ENCODE measurements around the gene EMD.
"Not testable (repeated sequence)": the region's sequence is repeated elsewhere in the genome, so short reads cannot be mapped to it uniquely, and the experiment has no call there.

The EMD gene

DNA sequence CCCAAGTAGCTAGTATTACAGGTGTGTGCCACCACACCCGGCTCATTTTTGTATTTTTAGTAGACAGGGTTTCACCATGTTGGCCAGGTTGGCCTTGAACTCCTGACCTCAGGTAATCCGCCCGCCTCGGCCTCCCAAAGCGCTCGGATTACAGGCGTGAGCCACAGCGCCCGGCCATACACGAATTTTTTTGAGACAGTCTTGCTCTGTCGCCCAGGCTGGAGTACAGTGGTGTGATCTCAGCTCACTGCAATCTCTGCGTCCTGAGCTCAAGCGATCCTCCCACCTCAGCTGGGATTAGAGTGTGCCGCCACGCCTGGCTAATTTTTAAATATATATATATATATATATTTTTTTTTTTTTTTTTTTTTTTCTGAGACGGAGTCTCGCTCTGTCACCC, 17.3 kb downstream of the EMD start:
- not testable (repeated sequence) for DNase-seq (ENCODE audit: low read depth)

DNA sequence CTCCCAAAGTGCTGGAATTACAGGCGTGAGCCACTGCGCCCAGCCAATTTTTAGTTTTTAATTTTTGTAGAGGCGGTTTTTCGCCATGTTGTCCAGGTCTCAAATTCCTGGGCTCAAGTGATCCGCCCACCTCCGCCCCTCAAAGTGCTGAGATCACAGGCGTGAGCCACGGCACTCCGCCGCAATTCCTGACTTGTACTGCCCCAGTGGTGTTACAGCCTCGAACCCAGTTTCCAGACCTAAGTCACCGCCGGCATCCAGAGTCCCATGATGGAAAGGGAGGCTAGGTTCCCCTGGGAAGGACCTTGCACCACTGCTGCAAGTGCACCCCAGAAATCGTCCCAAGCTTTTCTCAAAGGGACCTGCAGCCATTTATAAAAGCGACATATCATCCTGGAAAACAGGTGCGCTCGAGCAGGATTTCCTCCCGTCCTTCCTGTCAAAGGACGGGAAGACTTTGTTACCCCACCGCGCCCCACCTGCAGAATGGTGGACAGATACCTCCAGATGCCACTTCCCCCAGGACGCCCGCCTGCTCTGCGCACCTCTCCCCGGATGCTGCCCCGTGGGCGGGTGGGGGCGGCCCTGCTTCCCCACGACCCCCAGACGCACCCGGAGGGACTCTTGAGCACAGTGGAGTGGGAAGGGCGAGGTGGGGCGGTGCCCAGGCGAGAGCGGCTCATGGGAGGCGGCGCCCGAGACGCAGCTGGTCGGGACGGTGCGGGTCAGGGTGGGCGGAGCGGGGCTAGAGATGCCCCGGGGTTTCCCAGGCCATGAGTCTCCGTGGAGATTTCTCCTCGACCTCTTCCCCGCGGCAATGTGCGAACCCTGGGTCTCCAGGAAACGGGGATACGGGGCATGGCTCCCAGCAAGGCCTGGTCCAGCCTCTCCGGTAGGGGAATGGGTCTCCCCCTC, 18.1 kb downstream of the EMD start:
- no peak for DNase-seq (ENCODE audit: low read depth)

DNA sequence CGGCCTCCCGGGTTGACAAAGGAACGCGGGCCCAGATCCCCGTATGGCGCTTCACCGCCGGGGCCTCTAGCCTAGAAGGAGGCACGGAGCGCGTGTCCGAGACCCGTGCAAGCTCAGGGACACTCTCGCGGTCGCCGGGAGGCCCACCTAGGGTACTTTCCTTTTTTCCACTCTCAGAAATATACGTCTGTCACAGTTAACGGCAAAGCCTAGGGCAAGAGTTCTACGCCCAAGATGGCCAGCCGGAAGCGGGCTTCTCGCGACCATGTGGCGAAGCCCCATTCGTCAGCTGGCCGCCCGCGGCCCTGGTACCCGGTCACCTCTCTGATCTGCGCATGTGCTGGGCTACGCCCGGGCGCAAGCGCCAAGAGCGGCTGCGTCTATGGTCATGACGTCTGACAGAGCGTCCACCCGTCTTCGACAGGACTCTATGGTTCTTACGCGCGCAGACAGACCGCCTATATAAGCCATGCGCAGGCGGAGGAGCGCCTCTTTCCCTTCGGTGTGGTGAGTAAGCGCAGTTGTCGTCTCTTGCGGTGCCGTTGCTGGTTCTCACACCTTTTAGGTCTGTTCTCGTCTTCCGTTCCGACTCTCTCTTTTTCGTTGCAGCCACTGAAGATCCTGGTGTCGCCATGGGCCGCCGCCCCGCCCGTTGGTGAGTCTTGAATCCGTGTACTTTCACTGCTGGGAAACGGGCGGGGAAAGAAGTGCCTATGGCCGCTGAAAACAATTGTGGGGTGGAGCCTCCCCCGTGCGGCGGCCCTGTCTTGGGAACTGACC, 19.0 kb downstream of the EMD start, which contains the start of gene RPL10:
Gene RPL10 (plus strand): TSS at position 490 of the 780 bp plus-strand sequence. CDS start 143 bp downstream, at position 633.
- peak; percentile 77 for DNase-seq (ENCODE audit: low read depth)

DNA sequence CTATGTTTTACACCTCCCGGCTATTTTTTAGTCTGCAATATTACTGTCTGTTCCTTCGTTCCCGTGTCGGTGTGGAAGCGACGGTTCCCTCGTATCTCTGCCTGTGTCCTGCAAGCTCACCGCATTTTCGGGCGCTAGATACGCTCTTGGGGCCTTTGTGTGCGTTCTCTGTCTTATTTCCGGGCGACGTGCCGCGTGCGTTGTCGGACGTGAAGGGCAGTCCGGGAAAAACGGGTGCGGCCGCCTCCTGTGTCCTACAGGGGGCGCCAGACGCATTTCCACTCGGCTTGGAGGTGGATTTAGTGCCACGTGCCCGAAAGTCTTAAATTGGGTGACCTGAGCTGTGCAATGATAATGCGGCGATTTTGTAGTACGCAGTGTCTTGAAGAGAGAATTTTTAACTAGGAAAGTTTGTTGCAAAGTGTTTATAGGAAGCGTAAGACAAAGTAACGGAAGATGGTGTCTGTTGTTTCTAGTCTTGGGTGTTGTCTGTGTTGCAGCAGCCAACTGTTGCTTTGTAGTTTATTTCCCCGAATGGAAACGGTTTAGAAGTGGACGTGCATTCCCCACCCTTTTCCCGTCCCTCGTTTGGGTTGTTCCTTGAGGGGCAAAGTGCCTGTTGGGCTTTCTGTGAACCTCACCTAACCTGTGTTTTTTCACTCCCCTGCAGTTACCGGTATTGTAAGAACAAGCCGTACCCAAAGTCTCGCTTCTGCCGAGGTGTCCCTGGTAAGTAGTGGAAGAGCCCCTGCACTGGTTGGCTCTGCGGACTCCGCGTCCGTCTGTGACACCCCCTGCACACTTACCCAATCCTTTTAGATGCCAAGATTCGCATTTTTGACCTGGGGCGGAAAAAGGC, 19.8 kb downstream of the EMD start:
- peak; percentile 73 for DNase-seq (ENCODE audit: low read depth)

DNA sequence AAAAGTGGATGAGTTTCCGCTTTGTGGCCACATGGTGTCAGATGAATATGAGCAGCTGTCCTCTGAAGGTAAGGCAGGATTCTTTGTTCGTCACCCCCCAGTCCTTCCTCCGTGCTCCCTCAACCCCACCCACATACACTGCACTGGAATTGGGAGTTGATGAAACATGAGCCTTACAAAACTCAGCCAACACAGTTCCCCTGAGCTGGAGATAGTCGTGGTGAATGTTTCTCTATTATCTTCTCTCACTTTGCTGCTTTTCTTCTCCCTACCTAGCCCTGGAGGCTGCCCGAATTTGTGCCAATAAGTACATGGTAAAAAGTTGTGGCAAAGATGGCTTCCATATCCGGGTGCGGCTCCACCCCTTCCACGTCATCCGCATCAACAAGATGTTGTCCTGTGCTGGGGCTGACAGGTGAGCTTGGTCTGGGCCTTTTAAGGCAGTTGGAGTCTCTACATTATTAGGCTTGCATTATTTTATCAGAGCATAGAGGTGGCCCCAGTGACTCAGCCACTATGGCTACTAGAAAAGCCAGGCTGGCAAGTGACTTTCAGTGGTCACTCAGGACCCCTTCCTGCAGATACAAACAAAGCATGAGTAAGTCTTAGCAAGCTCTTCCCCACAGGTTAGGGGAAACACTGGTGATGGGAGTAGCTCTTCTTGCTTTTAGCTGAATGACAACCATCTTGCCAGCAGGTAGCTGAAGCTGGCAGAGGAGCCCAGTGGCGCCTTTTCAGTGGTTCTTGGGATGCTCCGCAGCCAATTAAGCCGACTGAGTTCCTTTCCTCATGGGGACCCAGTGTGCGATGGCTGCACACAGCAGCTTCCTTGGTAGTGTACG, 20.7 kb downstream of the EMD start:
- DNase-seq (ENCODE audit: low read depth), result no peak

DNA sequence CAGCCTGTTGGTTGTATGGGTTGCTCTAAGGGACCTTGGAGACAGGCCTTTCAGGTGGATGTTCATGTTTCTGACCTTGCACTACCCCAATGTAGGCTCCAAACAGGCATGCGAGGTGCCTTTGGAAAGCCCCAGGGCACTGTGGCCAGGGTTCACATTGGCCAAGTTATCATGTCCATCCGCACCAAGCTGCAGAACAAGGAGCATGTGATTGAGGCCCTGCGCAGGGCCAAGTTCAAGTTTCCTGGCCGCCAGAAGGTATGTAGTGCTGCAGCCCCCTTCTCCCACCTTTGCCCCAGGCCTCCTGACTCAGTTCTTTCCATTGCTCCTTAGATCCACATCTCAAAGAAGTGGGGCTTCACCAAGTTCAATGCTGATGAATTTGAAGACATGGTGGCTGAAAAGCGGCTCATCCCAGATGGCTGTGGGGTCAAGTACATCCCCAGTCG, 21.3 kb downstream of the EMD start:
- not testable (repeated sequence) for DNase-seq (ENCODE audit: low read depth)

DNA sequence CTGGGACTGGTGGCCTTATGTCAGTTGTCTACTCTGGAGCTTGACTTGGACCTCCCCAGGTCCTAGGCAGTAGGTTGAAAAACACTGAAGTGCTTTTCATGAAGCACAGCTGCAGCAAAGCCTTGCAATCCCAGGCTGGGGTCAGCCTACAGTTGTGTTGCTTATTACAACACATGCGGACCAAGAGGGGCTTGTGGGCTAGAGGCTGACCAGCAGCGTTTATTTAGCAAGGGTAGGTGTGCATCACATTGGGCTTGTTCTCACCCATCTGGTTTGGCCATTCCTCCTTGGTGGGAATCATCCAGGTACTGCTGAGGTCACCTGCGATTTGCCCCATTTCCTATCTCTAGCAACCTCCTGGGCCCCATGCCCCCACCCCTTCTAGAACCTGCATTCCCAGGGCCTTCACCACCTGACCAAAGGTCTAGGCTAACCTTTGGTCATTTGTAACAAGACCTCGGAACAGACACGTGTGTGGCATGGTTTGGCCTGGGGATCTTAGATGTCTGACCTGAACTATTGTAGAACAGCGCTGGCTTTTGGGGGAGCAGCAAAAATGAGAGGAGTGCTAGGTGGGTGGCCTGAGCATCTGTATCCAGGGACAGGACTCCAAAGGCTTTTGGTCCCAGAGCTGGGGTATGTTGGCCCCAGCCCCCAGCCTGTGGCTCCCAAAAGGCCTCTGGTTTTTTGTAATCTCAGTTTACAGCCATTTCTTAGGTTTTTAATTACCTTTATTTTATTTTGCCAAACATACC, 22.1 kb downstream of the EMD start:
- DNase-seq (ENCODE audit: low read depth), result no peak

DNA sequence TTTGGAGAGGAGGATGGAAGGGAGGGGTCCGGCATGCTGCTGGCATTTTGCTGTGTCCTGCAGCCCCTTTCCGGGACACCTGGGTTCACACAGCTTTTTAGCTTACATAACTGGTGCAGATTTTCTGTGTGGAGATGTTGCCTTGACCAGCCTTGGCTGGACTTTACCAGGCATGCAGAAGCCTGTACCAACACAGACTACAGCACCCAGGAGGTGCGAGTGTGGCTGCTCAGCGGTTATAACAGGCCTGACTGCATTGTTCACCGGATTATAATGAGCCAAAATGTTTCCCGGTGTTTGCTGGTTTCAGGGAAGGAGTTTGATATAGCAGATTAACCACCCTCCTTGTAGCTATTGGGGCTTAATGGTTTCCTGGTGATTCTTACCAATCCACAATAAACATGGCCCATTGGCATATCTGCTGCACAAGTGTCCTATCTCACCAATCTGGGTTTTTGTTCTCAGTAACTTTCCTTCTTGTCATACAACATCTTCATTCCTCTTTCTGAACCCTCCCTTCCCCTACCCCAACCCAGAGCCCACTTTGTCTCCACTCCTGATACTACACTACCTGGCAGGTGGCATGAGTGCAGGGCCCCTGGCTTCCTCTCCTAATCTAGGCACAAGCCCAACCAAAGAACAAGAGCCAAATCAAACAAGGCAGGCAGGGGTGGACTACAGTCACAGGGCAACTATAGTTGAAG, 23.0 kb downstream of the EMD start:
- no peak for DNase-seq (ENCODE audit: low read depth)

DNA sequence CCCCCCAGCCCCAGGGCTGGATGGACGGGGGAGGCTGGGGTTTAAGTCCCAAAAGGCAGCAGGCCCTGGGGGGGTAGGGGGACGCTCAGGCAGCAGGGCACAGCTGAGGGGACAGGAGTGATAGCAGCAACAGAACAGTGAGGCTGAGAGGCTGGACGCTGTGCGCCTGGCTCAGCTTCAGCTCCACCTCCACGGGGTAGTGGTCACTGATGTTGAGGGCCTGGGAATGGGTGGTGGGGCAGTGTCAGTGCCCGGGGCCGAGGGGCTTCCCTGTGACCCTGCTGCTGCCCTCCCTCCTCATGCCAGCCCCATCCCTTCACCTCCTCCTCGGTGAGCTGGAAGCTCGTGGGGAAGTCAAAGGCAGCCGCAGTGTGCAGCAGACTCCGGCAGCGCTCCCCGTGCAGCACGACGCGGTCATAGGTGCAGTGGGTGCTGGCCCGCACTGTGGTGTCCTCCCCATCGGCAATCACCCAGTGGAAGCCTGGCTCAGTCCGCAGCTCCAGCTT, 23.6 kb downstream of the EMD start:
- no peak for DNase-seq (ENCODE audit: low read depth)

DNA sequence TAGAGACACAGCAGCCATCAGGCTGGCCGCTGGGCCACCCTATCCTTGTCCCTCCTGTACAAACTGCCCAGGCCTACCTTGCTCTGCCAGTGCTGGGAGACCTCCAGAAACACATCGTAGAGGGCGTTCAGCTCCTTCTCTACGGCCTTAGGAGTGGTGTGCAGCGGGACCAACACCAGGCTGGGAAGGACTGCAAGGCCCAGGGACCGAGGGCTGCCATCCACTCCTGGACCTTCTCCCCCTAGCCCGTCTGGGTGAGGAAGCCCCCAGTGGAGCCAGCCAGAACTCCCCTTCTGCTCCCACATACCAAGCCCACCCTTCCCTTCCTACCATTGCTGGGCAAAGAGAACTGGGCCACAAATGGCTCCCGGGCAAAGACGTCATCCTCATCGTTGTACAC, 24.1 kb downstream of the EMD start:
- no peak for DNase-seq (ENCODE audit: low read depth)

DNA sequence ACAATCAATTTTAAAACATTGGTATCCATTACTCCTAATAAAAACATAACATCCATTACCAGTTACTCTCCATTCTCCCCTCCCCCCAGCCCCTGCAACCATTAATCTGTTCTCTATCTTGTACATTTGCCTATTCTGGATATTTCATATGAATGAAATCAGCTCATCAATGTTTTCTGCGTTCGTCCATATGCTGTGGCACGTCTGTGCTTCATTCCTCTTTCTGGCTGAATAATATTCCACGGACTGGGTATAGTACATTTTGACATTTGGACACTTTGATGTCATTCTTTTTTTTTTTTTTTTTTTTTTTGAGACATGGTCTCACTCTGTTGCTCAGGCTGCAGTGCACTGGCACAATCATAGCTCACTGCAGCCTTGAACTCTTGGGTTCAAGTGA, 24.8 kb downstream of the EMD start:
- DNase-seq (ENCODE audit: low read depth), result no peak

DNA sequence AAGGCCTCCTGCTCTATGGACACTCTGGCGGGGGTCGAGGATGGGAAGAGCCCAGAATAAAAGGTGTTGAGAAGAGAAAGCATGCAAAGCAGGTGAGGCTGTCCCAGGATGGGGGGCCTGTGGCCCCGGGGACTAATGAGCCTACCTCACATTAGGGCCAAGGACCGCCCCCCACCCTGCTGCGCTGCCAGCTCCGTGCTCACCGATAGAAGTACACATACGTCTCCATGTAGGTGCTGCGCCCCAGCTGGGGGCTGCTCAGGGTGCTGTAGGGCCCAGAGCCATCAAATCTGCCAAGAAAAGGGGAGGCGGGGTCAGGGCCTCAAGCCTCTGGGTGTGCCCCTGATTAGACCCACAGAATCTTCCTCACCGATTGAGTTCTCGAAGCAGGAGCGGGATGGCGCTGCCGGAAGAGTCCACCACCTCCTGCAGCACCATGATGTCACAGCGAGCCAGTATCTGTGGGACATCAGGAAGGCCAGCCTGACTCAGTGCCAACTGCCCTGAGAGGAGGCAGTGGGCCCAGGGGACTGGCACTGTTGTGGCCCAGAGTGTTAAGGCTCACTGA, 25.6 kb downstream of the EMD start:
- DNase-seq (ENCODE audit: low read depth), result no peak

DNA sequence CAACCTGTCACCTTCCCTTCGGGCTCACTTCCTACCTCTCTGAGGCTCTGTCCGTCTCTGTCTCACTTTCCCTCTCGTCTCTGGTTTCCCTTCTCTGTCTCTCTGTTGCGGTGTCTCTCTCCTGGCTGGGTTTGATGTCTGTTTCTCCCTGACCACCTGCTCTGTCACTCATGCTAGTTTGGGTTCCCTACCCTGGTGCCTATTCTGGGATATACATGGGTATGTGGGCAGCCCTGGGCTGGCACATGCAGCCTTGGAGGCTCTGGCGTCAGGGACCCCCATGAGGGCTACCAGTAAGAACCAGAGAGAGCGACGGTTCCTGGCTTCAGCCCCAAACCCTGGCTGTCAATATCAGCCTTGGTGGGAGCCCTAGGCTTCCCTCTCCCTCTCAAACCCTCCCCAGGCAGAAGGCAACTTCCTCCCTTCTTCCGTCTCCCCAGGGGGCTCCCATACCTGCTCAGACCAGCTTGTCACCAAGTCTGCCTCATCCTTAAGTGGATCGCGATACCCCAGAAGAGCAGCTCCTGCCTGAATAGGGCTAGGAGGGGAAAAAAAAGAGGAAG, 29.6 kb downstream of the EMD start:
- DNase-seq (ENCODE audit: low read depth), result no peak

DNA sequence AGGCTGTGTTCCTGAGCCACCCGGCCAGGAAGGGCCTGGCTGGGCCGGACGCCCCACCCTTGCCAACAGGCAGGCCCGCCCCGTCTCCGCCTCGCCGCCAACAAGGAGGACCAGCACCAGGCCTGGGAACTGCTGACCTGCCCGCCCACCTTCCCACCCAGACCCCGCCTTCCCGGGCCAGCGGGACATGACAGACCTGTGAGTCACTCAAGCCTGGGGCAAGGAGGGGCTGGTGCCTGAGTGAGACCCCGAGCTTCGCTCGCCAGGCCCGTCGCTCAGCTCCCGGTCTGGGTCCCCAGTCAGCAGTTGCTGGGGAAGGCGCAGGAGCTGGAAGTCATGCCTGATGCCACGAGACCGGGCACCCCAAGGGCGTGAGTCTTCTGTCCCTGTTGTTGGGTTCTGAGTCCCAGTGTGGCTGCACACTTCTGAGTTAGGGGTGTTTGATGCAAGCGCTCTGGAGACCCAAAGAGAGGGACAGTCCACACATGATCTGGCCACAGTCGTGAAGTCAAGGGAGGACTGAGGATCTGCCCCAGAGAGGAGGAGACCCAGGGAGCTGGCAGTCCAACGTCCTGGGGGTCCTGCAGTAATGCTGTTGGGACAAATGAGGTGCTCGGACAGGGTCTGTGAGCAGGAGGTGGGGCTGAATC, 30.3 kb downstream of the EMD start, which contains the start of gene DNASE1L1:
Gene DNASE1L1 (minus strand): TSS at position 33 of the 650 bp plus-strand sequence. CDS start 3,686 bp downstream, outside the sequence.
- DNase-seq (ENCODE audit: low read depth), result no peak

DNA sequence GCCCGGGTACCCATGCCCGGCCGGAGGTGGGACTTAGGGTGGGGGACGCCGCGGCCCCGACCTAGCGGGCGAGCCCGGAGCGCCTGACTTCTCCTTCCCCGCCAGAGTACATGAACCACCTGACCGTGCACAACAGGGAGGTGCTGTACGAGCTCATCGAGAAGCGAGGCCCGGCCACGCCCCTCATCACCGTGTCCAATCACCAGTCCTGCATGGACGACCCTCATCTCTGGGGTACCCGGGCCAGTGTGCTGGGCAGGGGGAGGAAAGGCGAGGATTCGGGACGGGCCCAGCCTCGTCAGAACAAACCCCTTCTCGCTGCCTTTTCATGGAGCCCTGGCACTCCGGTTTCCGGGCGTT, 32.9 kb downstream of the EMD start:
- DNase-seq (ENCODE audit: low read depth), result no peak

DNA sequence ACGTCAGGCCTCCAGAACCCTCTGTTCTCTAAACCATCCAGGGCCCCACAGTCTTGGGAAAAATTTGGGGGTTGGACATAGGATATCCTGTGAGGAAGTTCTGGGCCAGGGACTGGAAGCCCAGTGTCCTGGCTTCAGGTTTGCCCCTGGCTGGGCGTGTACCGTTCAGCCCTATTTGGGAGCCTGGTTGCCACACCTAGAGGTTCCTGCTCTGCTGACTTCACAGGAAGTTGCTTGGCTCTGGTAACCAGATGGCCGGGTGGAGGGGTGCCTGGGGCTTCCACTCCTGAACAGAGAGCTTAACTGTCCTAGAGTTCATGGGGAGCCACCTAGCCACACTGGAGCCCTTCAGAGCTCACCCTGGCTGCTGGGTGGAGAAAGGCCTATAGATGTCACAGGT, 33.4 kb downstream of the EMD start:
- DNase-seq (ENCODE audit: low read depth), result no peak

DNA sequence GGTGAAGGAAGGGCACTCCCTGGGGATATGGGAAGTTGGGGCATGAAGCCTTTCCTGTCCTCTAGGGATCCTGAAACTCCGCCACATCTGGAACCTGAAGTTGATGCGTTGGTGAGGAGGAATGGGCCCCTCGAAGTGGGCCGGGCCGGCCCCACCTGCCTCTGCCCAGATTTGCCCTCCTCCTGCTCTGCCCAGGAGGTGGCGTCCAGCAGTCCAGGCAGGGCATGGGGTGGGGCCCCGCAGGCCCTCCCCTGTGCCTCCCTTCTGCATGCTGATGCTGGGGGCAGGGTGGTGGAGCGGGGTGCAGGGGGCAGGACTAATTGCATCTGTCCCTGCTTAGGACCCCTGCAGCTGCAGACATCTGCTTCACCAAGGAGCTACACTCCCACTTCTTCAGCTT, 34.0 kb downstream of the EMD start:
- DNase-seq (ENCODE audit: low read depth), result no peak

DNA sequence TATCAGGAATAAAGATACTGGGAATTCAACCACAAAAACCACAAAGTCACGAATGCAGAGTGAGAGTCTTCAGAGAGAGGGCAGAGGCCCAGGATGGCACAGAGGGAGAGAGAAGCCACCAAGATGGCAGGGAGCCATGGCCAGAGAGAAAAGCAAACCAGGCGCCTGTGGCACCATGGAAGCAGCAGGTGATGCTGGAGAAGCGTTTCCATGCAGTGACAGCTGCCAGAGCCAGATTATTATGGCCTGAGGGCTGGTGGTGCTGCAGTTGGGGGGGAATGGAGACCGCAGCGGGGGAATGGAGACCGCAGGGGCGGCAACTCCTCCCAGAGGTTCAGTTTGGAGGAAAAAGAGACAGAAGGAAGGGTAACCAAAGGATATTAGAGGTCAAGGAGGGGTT, 38.1 kb downstream of the EMD start:
- DNase-seq (ENCODE audit: low read depth), result no peak

All from T follicular helper cell (primary cell).